Fibroblast of peridontal ligament (primary cell): ENCODE measurements around the gene TMPRSS11A.

Source experiments
- DNase-seq: peaks from one replicate; pipeline ENCODE4 v3.0.0-alpha.2; 2010; ENCODE audit errors: extremely low read depth

Gene TMPRSS11A

DNA sequence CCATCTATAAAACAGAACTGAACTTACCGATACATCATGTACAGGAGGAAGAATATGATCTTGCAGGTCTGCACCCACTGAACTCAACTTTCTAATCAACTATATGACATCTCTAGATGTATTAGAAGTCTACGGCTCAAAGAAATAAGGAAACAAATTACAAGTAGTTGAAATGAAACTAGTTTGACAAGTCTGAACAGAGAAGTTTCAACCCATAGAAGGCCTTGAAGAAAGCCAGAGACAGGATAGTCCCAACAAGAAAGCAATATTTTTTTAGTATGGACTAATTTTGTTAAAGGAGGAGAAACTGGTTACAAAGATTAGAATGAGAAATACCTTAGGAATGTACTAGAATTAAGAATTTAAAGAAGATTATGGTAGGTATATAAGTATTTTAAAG lies at the start of gene TMPRSS11A:
TMPRSS11A (minus strand) TSS at position 138 of the 400 bp plus-strand sequence; CDS start at position 38, 100 bp downstream.
- DNase-seq = no peak

- DNase-seq = no peak
Measured at GRCh38 chr4:68011684-68012083, 48.4 kb upstream of the TMPRSS11A start.

DNA sequence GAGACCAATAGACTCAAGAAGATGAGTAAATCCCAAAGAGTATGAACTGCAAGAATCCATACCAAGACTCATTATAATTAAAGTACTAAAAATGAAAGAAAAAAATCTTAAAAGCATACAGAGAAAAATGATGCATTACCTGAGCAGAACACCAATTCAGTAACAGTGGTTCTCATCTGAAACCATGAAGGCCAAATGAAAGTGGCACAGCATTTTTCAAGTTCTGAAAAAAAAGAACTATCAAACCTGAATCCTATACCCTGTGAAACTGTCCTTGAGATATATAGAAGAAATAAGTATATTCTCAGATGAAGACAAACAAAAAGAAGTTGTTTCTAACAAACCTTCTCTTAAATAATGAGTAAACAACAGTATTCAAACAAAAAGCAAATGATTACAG lies 39.6 kb upstream of the TMPRSS11A start:
- DNase-seq = no peak

- DNase-seq = no peak
Measured at GRCh38 chr4:67996127-67996526, 32.8 kb upstream of the TMPRSS11A start.

- no peak for DNase-seq
Measured at GRCh38 chr4:67988991-67989390, 25.7 kb upstream of the TMPRSS11A start.

GRCh38 chr4:67983333-67983732 lies 20.0 kb upstream of the TMPRSS11A start:
- no peak for DNase-seq

- no peak for DNase-seq
Measured at GRCh38 chr4:67980512-67980911, 17.2 kb upstream of the TMPRSS11A start.

- no peak for DNase-seq
Measured at GRCh38 chr4:67973608-67974007, 10.3 kb upstream of the TMPRSS11A start.

DNA sequence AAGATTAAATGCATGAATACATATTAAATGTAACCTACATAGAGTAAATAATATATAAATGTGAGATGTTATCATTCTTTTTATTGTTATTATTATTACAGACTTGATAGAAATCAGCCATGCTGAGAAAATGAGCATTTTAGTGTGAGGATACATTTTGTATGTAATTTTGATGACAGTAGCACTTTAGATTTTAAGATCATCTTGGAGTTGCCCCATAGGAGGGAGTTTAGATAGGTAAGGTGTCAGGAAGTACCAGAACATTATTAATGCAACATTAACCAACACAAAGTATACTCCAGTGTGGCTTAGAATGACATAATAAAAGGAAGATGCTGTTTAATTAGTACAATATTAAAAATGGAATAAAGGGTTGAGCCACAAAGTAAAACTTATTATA lies 8.4 kb downstream of the TMPRSS11A start:
- no peak for DNase-seq

DNA sequence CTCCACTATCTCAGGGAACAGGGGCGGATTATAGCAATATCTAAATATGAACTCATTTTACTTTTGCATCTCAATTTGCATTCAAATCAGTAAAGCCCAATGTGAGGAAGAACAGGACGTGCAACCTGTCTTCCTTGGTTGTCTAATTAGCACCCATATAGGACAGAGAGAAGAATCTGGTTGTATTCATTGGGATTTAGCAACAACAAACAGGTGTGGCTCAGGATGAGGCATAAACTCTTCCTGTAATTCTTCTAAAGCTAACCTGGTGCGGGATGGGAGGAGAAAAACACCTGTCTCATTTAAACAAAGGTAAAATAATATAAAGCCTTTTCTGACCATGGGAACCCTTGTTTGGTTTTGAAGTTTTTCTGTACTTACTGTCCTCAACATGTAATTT lies 22.2 kb downstream of the TMPRSS11A start:
- DNase-seq = no peak

DNA sequence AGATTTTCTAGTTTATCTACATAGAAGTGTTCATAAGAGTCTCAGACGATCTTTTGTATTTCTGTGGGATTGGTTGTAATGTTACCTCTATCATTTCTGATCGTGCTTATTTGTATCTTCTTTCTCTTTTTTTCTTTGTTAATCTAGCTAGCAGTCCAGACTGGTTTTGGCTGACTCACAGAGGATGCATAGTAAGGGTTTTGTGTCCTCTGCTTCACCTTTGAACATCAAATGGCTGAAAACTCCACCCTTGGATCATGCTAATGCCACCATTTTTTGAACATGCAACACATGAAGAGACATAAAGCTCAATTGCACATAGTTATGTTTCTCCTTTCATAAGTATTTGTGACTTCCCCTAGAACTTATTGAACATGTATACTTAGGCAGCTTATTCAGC lies 22.8 kb downstream of the TMPRSS11A start:
- DNase-seq = no peak

GRCh38 chr4:67939195-67939594 lies 24.1 kb downstream of the TMPRSS11A start:
- DNase-seq = no peak

DNA sequence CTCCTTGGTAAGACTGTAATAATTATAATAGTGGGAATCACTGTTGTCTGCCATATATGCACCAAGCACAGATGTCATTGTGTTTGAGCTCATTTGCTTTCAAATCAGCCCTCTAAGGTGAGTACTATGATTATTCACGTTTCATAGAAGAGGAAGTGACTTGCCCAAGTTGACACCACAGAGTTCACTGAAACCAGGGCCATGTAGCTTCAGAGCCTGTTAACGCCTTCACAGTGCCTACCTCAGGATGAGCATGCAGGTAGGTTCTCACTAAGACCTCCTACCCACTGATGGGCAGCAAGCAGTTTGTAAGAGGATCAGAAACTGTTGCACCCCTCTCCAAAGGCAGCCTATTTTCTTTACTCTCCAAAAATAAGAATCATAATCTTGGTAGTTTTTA lies 27.4 kb downstream of the TMPRSS11A start:
- no peak for DNase-seq

GRCh38 chr4:67934628-67935027 lies 28.7 kb downstream of the TMPRSS11A start:
- no peak for DNase-seq

- no peak for DNase-seq
Measured at GRCh38 chr4:67933755-67934154, 29.5 kb downstream of the TMPRSS11A start.

GRCh38 chr4:67933038-67933437 lies 30.3 kb downstream of the TMPRSS11A start:
- DNase-seq = no peak

DNA sequence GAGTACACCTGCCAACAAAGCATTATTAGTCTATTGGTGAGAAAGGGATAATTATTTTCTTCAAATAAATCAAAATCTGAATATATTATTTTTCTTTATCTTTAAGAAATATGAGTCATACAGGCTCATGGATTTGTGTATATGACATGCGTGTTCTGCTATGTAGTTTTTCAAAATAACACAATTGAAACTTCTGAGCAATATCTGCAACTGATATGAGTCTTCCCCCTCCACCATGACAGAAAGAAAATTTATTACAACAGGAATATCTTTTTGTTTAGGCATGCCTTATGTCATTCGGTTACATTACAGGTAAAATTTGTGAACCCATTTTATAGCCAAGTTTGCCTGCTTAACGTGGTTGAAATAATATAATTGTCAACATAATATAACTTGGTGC lies 32.0 kb downstream of the TMPRSS11A start:
- DNase-seq = no peak

DNA sequence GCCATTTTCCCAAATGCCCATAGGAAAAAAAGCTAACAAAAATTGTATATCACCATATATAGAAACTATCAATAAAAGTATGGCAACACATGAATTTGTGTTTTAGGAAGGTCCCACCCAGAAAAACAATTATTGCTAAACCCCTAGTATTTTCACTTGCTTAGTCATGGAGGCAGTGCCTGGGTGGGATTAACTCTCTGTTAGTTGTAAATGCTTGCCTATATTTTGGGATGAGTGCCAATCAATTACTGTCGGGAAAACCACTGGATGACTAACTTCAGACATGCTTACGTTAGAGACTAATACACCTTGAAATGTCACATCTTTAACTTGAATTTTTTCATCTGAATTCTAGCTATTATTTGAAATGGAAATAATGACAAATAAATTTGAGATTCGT lies 33.9 kb downstream of the TMPRSS11A start:
- no peak for DNase-seq

DNA sequence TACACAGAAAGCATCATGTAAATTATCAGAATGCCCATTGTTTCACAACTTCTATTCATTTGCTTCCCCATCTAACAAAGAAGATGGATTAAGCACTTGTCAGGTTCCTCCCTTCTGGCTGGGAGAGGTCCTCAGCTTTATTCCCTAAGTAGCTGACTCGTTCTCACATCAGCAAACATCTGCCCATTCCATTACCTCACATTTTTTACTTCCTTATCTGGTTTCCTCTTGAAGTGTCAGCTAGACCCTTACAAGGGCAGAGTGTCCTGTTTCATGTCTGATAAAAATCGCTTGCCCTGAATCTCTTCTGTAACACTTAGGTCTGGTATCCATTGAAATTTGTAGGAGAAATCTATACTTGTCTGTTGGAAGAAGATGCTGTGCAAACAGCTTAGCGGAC lies 34.7 kb downstream of the TMPRSS11A start:
- no peak for DNase-seq

- DNase-seq = no peak
Measured at GRCh38 chr4:67927251-67927650, 36.0 kb downstream of the TMPRSS11A start.

DNA sequence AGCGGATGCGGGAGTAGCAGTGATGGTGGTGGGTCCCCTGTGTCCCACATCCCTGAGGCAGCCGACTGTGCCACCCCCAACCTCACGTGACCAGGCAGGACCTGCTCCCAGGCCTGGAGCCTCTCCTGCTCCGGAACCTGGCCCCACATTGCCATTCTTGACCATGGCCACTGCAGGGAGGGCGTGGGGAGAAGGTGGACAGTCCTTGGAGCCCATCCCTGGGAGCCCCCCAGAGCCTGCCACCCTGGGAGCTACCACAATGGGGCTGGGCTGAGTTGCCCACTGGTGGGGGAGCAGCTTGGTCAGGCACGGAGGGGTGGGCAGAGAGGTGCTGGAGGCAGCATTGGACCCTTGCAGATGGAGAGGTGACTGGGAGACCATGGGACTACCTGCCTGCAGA lies 36.8 kb downstream of the TMPRSS11A start:
- no peak for DNase-seq

- DNase-seq = no peak
Measured at GRCh38 chr4:67922697-67923096, 40.6 kb downstream of the TMPRSS11A start.

- no peak for DNase-seq
Measured at GRCh38 chr4:67918428-67918827, 44.9 kb downstream of the TMPRSS11A start.

DNA sequence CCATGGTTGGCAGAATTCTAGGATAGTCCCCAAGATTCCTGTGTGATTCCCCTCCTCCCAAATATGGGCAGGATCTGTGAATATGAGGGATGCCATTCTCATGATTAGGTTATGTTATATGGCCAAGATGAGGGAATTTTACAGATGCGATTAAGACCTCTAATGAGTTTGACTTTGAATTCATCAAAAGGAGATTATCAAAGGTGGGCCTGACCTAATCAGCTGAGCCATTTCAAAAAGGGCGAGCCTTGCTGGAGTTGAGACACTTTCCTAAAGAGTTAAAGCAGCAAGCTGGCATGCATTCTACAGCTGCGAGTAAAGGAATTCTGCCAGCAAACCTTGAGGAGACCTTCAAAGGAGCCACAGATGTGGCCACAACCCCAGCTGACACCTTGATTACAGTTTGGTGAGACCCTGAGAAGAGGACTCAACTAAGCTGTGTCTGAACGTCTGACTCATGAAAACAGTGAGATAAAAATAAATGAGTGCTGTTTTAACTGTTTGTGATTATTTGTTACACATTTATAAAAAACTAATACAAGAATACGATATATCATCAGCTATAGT lies 47.8 kb downstream of the TMPRSS11A start:
- no peak for DNase-seq
